GM23248 (cell line): ENCODE measurements around the gene LRRC3.

Experiments used
- EZH2 ChIP-seq: fragments of 200-600 bp; sonication (generic); IDR thresholded peaks from 2 replicates; pipeline ENCODE4 v1.6.1; 2018; ENCODE audit warnings: antibody characterized with exemption, mild to moderate bottlenecking; ENCODE audit not compliant: insufficient read depth, poor library complexity, severe bottlenecking
- EZH2phosphoT487 ChIP-seq: fragments of 200-600 bp; sonication (generic); IDR thresholded peaks from 2 replicates; pipeline ENCODE4 v1.6.1; 2018; ENCODE audit warnings: antibody characterized with exemption, moderate library complexity, mild to moderate bottlenecking, low read depth; ENCODE audit not compliant: insufficient read depth

DNA sequence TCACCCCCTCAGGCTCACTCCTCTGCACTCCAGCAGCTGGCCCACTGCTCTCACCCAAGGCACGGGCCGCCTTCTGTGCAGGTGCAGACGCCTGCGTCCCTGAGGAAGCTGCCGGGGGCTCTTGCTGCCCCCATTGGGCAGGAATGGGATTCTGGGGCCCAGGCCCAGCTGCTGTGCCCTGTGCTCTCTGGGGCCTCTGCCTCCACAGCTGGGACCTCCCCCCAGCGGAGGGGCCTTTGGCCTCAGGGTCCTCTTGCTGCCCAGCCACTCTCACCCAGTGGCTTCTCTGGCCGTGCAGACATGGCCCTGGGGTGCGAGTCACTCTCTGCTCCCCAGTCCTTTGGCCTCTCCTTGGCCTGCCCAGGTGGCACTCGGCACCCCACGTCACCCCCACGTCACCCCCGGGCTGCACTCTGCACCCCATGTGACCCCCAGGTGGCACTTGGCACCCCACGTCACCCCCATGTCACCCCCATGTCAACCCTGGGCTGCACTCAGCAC lies 19.1 kb upstream of the LRRC3 start:
- no peak for TF ChIP-seq EZH2
- TF ChIP-seq EZH2phosphoT487, result no peak
